ENCODE data around the gene PAFAH1B2.
"Not testable (repeated sequence)": the region's sequence is repeated elsewhere in the genome, so short reads cannot be mapped to it uniquely, and the experiment has no call there.

Gene PAFAH1B2

GRCh38 chr11:117203069-117203407, 59.0 kb downstream of the PAFAH1B2 start:
- DNase-seq (ENCODE audit: low read depth), result no peak

- no peak for DNase-seq (ENCODE audit: low read depth)
These were observed 60.4 kb downstream of the PAFAH1B2 start for GRCh38 chr11:117204283-117205080.

GRCh38 chr11:117205211-117205818, 61.2 kb downstream of the PAFAH1B2 start:
- DNase-seq (ENCODE audit: low read depth), result no peak

GRCh38 chr11:117206111-117206510, 62.0 kb downstream of the PAFAH1B2 start:
- not testable (repeated sequence) for DNase-seq (ENCODE audit: low read depth)

- not testable (repeated sequence) for DNase-seq (ENCODE audit: low read depth)
These were observed 62.8 kb downstream of the PAFAH1B2 start for GRCh38 chr11:117206859-117207258.

- DNase-seq (ENCODE audit: low read depth), result not testable (repeated sequence)
These were observed 63.4 kb downstream of the PAFAH1B2 start for GRCh38 chr11:117207481-117207880.

GRCh38 chr11:117208710-117209109, 64.6 kb downstream of the PAFAH1B2 start:
- not testable (repeated sequence) for DNase-seq (ENCODE audit: low read depth)

- DNase-seq (ENCODE audit: low read depth), result not testable (repeated sequence)
These were observed 65.5 kb downstream of the PAFAH1B2 start for GRCh38 chr11:117209351-117210125.

GRCh38 chr11:117210620-117211019, 66.5 kb downstream of the PAFAH1B2 start:
- DNase-seq (ENCODE audit: low read depth), result no peak

GRCh38 chr11:117212697-117213355, 68.7 kb downstream of the PAFAH1B2 start:
- DNase-seq (ENCODE audit: low read depth), result no peak

- DNase-seq (ENCODE audit: low read depth), result no peak
These were observed 70.5 kb downstream of the PAFAH1B2 start for GRCh38 chr11:117214404-117215110.

- DNase-seq (ENCODE audit: low read depth), result no peak
These were observed 73.3 kb downstream of the PAFAH1B2 start for GRCh38 chr11:117217141-117218084.

GRCh38 chr11:117218133-117218915, 74.2 kb downstream of the PAFAH1B2 start:
- no peak for DNase-seq (ENCODE audit: low read depth)

GRCh38 chr11:117219001-117219400, 74.9 kb downstream of the PAFAH1B2 start:
- no peak for DNase-seq (ENCODE audit: low read depth)

GRCh38 chr11:117219455-117219854, 75.4 kb downstream of the PAFAH1B2 start:
- DNase-seq (ENCODE audit: low read depth), result no peak

- no peak for DNase-seq (ENCODE audit: low read depth)
These were observed 75.9 kb downstream of the PAFAH1B2 start for GRCh38 chr11:117219995-117220394.

- no peak for DNase-seq (ENCODE audit: low read depth)
These were observed 76.5 kb downstream of the PAFAH1B2 start for GRCh38 chr11:117220568-117220967.

- no peak for DNase-seq (ENCODE audit: low read depth)
These were observed 77.1 kb downstream of the PAFAH1B2 start for GRCh38 chr11:117220999-117221774.

Measured in GM04503 (cell line).